HepG2 (cell line): ENCODE measurements around the gene CCDC197. TPM values are rescaled to one million over a fixed set of nuclear protein-coding genes. Genes with fewer than 3 reads are reported as not detected.
A peak's percentile ranks its signal among the peaks of the same experiment; 100 is the strongest.

Experiments used
- ATAC-seq: fragments of 200-7000 bp; cut with Tn5 transposase; 3 replicates; pipeline ENCODE4 v1.9.1; 2020; ENCODE audit warnings: mild to moderate bottlenecking, moderate library complexity
- BruUV-seq: library from RNA; stranded (reverse); fragments of 400-500 nt; replicated peaks from 2 replicates; lab custom pipeline; 2021; lab: Mats Ljungman, UMichigan
- CTCF ChIA-PET: fragments of 300-600 bp; formaldehyde crosslinking; extraction: SDS; loops from one replicate; lab custom pipeline; 2021; ENCODE audit warnings: low total read pairs, inconsistent platforms, low intra/inter-chr PET ratio; lab: Yijun Ruan, JAX
- POLR2A ChIA-PET: fragments of 350-600 bp; sonication (Branson Sonifier 250); formaldehyde crosslinking; loops from one replicate; lab custom pipeline; 2020; ENCODE audit warnings: antibody characterized with exemption, inconsistent platforms; lab: Yijun Ruan, JAX
- DNase-seq: peaks from one replicate; pipeline ENCODE4 v3.0.0-alpha.2; 2015; ENCODE audit warnings: low spot score
- FAIRE-seq: peaks from 3 replicates; lab custom pipeline; 2011; peaks lifted over from hg19 to GRCh38; lab: Jason Lieb, UNC
- H2AFZ ChIP-seq: one replicate; pipeline ENCODE4 v1.6.1; 2011; ENCODE audit warnings: low read length, inconsistent platforms
- H3K27ac ChIP-seq: fragments of 300-600 bp; 3 replicates; pipeline ENCODE4 v1.8.0; 2011; ENCODE audit warnings: mixed run types, mild to moderate bottlenecking, mixed read lengths, low read length, inconsistent platforms; ENCODE audit not compliant: insufficient read depth; ENCODE audit errors: extremely low read length
- H3K27me3 ChIP-seq, 2 experiments: fragments of 200-600 bp in 1 of 2; 2 replicates in 1 of 2; 3 replicates in 1 of 2; pipeline versions ENCODE4 v1.6.0 to v1.8.0; 2011; ENCODE audit warnings: low read length in 2 of 2, mild to moderate bottlenecking in 2 of 2, moderate library complexity in 2 of 2, inconsistent platforms in 1 of 2; ENCODE audit not compliant: insufficient read depth in 2 of 2, control insufficient read depth in 1 of 2
- H3K36me3 ChIP-seq, 2 experiments: fragments of 200-600 bp in 1 of 2; replicated peaks in 1 of 2; 2 replicates in 1 of 2; 3 replicates in 1 of 2; pipeline versions ENCODE4 v1.5.1 to v1.8.0; 2011; ENCODE audit warnings: low read length in 2 of 2, inconsistent platforms in 1 of 2; ENCODE audit not compliant: insufficient read depth in 2 of 2, control insufficient read depth in 1 of 2
- H3K4me1 ChIP-seq: 2 replicates; pipeline ENCODE4 v1.5.1; 2012; ENCODE audit warnings: low read length, inconsistent platforms; ENCODE audit not compliant: insufficient read depth
- H3K4me2 ChIP-seq: 2 replicates; pipeline ENCODE4 v1.6.0; 2011; ENCODE audit warnings: low read depth, low read length, inconsistent platforms
- H3K4me3 ChIP-seq, 3 experiments: fragments of 200-600 bp in 1 of 3; sonication (generic), shearing (Covaris generic) in 1 of 3; replicated peaks in 1 of 3; 2 replicates each; pipeline ENCODE4 v1.5.1; 2011 to 2016; ENCODE audit warnings: low read length in 3 of 3, inconsistent platforms in 2 of 3, low read depth in 2 of 3, mild to moderate bottlenecking in 2 of 3, control low read depth in 1 of 3, mixed read lengths in 1 of 3; ENCODE audit not compliant: insufficient read depth in 1 of 3
- H3K79me2 ChIP-seq: one replicate; pipeline ENCODE4 v1.6.1; 2011; ENCODE audit warnings: low read length, inconsistent platforms; ENCODE audit not compliant: insufficient read depth
- H3K9ac ChIP-seq: 2 replicates; pipeline ENCODE4 v1.6.0; 2011; ENCODE audit warnings: mild to moderate bottlenecking, low read depth, low read length, inconsistent platforms; ENCODE audit not compliant: insufficient read depth
- H3K9me3 ChIP-seq: 2 replicates; pipeline ENCODE4 v1.5.1; 2012; ENCODE audit warnings: mild to moderate bottlenecking, low read length
- H4K20me1 ChIP-seq: 2 replicates; pipeline ENCODE4 v1.6.0; 2011; ENCODE audit warnings: inconsistent platforms, mild to moderate bottlenecking, low read length, moderate library complexity; ENCODE audit not compliant: insufficient read depth
- CBX5 ChIP-seq: sonication (generic); formaldehyde crosslinking; IDR thresholded peaks from 2 replicates; pipeline ENCODE4 v1.4.0; 2020; ENCODE audit warnings: missing genetic modification reagents, borderline replicate concordance
- CHD2 ChIP-seq: IDR thresholded peaks from 2 replicates; pipeline ENCODE4 v1.6.1; 2011; ENCODE audit warnings: low read depth, low read length, improper control_type of control experiment
- FOSL2 ChIP-seq: sonication (generic); formaldehyde crosslinking; IDR thresholded peaks from 2 replicates; pipeline ENCODE4 v1.4.0; 2020; ENCODE audit warnings: missing genetic modification reagents
- HCFC1 ChIP-seq: fragments of 150-350 bp; IDR thresholded peaks from 2 replicates; pipeline ENCODE4 v1.6.1; 2014; ENCODE audit warnings: low read depth, low read length
- MAFK ChIP-seq, 2 experiments: IDR thresholded peaks in 1 of 2; conservative IDR thresholded peaks in 1 of 2; 2 replicates each; pipeline ENCODE4 v1.6.1; 2011; ENCODE audit warnings: improper control_type of control experiment in 2 of 2, low read length in 2 of 2
- WGBS: methylation state at CpG from one replicate; pipeline ENCODE4 v1.1.6; 2017; ENCODE audit warnings: low lambda C conversion rate; 5-methylcytosine and 5-hydroxymethylcytosine counted together
- in situ Hi-C: cut with HindIII; loops from 2 replicates; pipeline ENCODE4 v1.10.0; 2017; ENCODE audit warnings: low pct_unique_long_range_greater_than_20kb; ENCODE audit not compliant: extremely low pct_ligation_motif_present
- intact Hi-C: fragments of 100-400 bp; cut with micrococcal nuclease; formaldehyde crosslinking; loops from one replicate; pipeline ENCODE4 v1.10.0; 2022; ENCODE audit not compliant: unreplicated experiment
- polyA plus RNA-seq, 8 experiments: library from polyadenylated mRNA; depleted of rRNA in 3 of 8; stranded (reverse) in 7 of 8; unstranded in 1 of 8; fragments of >200 nt; fragmentation: Illumina TruSeq in 4 of 8; extraction: Trizol in 4 of 8; gene quantifications; 2 replicates each; pipeline versions ENCODE4 v1.2.1 to v1.2.3, GENCODE V29; 2011 to 2016; ENCODE audit warnings: low read depth in 4 of 8, missing spikeins in 1 of 8, mixed read lengths in 1 of 8; ENCODE audit not compliant: insufficient read depth in 1 of 8
- total RNA-seq, 5 experiments: library from RNA; depleted of rRNA; stranded (reverse); fragments of >200 nt; fragmentation: Illumina TruSeq; extraction: Trizol; gene quantifications; 2 replicates each; pipeline ENCODE4 v1.2.3, GENCODE V29; 2016; ENCODE audit warnings: low read depth in 1 of 5
- TF ChIP-seq, protein P1 (sequence below): sonication (generic); formaldehyde crosslinking; IDR thresholded peaks from 2 replicates; pipeline ENCODE4 v1.5.1; 2020; ENCODE audit warnings: missing genetic modification reagents, mild to moderate bottlenecking, borderline replicate concordance
- TF ChIP-seq, protein P2 (sequence below): sonication (generic); formaldehyde crosslinking; IDR thresholded peaks from 2 replicates; pipeline ENCODE4 v1.4.0; 2020; ENCODE audit warnings: mild to moderate bottlenecking, missing genetic modification reagents
- TF ChIP-seq, protein P3 (sequence below): sonication (generic); formaldehyde crosslinking; IDR thresholded peaks from 2 replicates; pipeline ENCODE4 v1.4.0; 2020; ENCODE audit warnings: mild to moderate bottlenecking, missing genetic modification reagents

The CCDC197 gene
- total and polyA plus RNA-seq, 2 of the 13 experiments (the other 11 are each of a cell fraction or from before 2014, with no cell fraction given): 0.11 to 0.13 TPM

DNA sequence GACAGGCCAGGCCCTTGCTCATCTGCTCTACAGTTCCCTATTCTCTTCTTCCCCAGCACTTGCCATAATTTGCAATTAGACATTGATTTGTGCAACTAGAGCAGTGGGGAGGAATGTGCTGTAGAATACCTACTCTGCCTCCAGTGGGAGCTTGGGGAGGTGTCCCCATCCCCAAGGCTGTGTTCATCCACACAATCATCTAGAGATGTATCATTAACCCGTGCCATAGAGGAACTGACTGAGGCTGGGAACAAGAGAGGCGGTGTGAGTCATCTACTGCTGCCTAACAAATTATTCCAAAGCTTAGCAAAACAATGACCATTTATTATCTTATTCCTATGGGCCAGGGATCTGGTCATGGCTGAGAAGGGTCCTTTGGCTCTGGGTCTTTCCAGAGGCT, 23.9 kb downstream of the CCDC197 start:
- H3K9me3 ChIP-seq: no peaks in the 10 kb centered on the region
- 0% methylated on average over 2 of the region's 2 CpGs for WGBS
- CTCF ChIA-PET: no interaction called here
- ATAC-seq: peak; percentile 57
- TF ChIP-seq, protein P1, sequence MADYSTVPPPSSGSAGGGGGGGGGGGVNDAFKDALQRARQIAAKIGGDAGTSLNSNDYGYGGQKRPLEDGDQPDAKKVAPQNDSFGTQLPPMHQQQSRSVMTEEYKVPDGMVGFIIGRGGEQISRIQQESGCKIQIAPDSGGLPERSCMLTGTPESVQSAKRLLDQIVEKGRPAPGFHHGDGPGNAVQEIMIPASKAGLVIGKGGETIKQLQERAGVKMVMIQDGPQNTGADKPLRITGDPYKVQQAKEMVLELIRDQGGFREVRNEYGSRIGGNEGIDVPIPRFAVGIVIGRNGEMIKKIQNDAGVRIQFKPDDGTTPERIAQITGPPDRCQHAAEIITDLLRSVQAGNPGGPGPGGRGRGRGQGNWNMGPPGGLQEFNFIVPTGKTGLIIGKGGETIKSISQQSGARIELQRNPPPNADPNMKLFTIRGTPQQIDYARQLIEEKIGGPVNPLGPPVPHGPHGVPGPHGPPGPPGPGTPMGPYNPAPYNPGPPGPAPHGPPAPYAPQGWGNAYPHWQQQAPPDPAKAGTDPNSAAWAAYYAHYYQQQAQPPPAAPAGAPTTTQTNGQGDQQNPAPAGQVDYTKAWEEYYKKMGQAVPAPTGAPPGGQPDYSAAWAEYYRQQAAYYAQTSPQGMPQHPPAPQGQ (CRISPR knock-in tag): no peak
- TF ChIP-seq MAFK (conservative IDR thresholded peaks at IDR 0.05 in 1 of 2, IDR thresholded peaks at IDR 0.05 in 1 of 2; ENCODE audit: low read length in 2 of 2) (no peak), HCFC1 (no peak), CBX5 (no peak), CHD2 (no peak), FOSL2 (CRISPR knock-in tag) (peak; percentile 55; the same call in 1 of the 2 replicates)
- TF ChIP-seq, protein P2, sequence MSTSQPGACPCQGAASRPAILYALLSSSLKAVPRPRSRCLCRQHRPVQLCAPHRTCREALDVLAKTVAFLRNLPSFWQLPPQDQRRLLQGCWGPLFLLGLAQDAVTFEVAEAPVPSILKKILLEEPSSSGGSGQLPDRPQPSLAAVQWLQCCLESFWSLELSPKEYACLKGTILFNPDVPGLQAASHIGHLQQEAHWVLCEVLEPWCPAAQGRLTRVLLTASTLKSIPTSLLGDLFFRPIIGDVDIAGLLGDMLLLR (CRISPR knock-in tag): no peak
- TF ChIP-seq, protein P3, sequence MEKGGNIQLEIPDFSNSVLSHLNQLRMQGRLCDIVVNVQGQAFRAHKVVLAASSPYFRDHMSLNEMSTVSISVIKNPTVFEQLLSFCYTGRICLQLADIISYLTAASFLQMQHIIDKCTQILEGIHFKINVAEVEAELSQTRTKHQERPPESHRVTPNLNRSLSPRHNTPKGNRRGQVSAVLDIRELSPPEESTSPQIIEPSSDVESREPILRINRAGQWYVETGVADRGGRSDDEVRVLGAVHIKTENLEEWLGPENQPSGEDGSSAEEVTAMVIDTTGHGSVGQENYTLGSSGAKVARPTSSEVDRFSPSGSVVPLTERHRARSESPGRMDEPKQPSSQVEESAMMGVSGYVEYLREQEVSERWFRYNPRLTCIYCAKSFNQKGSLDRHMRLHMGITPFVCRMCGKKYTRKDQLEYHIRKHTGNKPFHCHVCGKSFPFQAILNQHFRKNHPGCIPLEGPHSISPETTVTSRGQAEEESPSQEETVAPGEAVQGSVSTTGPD: no peak
- FAIRE-seq: peak; percentile 32
- no TSS peak for BruUV-seq
- POLR2A ChIA-PET: interaction anchor here (0.8 to 2.7 kb wide), 9 partner anchors 9 to 272 kb away, joined by 3 to 12 read pairs (median 6); partner anchors contain the start of genes DDX24, IFI27L1 and SERPINA10
- H3K4me3 ChIP-seq: peak overlapping the region in 1 of 3 experiments; percentile 66; a peak in 2 of 6 replicates
- H3K4me1 ChIP-seq: peaks cover 55% of the 10 kb centered on the region
- in situ Hi-C loops (no loop called here), intact Hi-C loops (no loop called here)
- H3K27ac ChIP-seq: no peak overlapping the region
- peaks cover 7 to 22% of the 10 kb centered on the region in 2 experiments; a peak in 4 of 5 replicates for H3K27me3 ChIP-seq
- no peaks in the 10 kb centered on the region for H3K36me3 ChIP-seq
- H3K79me2 ChIP-seq: no peaks in the 10 kb centered on the region
- no peak overlapping the region for H3K9ac ChIP-seq
- H3K4me2 ChIP-seq: peak overlapping the region; percentile 97
- H2AFZ ChIP-seq: peak overlapping the region; percentile 85
- H4K20me1 ChIP-seq: no peaks in the 10 kb centered on the region
- peak; percentile 55 for DNase-seq
